ENCODE results near the gene RXRA.

The RXRA gene

DNA sequence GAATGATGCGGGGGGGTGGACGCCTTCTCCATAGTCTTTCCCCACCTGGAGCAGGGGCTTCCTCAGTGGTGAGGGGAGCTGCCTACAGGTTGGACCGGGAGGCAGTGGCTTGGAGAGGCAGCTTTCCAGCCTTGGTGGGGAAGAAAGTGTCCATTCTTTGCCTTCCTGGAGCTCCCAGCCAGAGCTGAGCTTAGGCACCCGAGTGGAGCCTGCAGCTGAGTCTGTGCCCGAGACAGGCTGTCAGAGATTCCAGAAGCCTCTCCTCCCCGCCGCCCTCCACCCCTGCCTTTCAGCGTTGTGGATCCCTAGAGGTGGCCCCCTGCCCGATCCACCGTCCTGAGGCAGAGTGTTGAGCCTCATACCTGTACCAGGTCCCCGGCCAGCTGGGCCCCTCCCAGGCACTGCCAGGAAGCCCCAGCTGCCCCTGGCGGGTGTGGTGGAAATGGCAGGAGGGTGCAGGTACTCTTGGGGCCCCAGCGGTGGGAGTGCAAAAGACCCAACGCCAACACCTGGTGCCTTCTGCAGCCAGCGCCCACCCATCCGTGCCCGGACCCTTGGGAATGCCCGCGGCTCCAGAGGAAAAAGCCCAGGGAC, 112.0 kb downstream of the RXRA start:
- TF ChIP-seq, protein P1, sequence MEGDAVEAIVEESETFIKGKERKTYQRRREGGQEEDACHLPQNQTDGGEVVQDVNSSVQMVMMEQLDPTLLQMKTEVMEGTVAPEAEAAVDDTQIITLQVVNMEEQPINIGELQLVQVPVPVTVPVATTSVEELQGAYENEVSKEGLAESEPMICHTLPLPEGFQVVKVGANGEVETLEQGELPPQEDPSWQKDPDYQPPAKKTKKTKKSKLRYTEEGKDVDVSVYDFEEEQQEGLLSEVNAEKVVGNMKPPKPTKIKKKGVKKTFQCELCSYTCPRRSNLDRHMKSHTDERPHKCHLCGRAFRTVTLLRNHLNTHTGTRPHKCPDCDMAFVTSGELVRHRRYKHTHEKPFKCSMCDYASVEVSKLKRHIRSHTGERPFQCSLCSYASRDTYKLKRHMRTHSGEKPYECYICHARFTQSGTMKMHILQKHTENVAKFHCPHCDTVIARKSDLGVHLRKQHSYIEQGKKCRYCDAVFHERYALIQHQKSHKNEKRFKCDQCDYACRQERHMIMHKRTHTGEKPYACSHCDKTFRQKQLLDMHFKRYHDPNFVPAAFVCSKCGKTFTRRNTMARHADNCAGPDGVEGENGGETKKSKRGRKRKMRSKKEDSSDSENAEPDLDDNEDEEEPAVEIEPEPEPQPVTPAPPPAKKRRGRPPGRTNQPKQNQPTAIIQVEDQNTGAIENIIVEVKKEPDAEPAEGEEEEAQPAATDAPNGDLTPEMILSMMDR (IDR thresholded peaks at IDR 0.05; ENCODE audit: low read depth, low read length), result no peak
- DNase-seq (ENCODE audit: extremely low read depth, low read depth), result no peak

DNA sequence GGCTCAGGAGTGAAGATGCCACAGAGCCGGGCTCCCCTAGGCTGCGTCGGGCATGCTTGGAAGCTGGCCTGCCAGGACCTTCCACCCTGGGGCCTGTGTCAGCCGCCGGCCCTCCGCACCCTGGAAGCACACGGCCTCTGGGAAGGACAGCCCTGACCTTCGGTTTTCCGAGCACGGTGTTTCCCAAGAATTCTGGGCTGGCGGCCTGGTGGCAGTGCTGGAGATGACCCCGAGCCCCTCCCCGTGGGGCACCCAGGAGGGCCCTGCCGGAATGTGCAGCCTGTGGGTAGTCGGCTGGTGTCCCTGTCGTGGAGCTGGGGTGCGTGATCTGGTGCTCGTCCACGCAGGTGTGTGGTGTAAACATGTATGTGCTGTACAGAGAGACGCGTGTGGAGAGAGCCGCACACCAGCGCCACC, 113.1 kb downstream of the RXRA start:
- TF ChIP-seq, protein P1 (IDR thresholded peaks at IDR 0.05; ENCODE audit: low read depth, low read length), result no peak
- DNase-seq (ENCODE audit: extremely low read depth, low read depth), result no peak

DNA sequence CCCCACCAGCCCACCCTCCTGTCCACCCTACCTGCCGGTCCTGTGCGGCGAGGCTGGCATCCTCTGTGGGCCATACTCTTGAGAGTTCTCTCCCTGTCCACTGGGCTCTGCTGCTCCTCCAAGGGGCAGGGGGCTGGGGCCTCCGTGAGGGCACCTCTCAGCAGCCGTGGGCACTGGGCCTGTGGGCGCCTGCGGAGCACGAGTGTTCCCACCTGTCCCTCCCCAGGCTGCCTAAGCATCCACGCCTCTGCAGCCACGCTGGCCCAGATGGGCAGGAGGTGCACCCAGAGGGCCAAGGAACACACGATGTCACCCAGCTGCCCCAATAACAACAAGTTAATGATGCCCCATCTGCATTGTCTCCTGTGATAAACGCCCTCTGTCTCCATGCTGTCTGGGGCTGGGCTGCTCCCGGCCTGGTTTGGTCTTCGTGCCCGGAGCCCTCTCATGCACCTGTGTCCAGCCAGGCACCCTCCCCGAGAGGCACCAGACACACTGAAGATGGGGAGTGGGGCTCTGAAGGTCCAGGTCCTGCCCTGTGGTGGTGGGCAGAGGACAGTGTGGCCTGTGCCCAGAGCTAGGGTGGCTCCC, 114.5 kb downstream of the RXRA start:
- TF ChIP-seq, protein P1 (IDR thresholded peaks at IDR 0.05; ENCODE audit: low read depth, low read length), result no peak
- no peak for DNase-seq (ENCODE audit: extremely low read depth, low read depth)

DNA sequence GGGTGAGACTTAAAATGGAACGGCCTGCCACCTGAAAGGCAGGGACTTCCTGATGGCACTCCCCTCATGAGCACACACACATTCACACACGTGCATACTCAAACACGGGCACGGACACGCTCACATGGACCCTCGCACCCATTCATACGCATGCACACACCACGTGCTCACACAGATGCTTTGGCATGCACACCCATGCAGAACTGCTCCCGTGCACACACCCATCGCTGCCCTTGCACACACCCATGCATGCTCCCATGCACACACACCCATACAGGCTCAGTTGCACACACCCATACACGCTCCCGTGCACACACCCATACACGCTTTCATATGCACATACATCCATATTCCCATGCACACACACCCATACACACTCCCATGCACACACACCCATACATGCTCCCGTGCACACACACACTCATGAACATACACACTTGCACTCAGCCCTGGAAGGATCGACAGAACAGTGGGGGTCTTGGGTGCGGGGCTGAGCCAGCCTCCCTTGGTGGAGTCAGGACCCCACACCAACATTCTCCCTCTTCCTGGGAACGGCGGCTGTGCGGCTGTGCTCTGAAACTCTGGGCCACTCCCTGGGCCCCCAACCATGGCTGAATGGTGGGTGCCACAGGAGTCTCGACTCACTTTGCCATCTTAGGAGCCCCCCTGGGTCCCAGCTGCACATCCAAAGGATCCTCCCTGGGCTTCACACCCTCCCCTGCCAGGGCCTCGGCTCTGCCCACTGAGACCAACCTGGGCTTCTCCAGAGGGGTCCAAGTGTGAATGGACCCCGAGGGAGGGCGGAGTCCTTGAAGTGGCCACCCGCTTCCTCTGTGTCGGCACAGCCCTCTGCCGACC, 115.2 kb downstream of the RXRA start:
- TF ChIP-seq, protein P1 (IDR thresholded peaks at IDR 0.05; ENCODE audit: low read depth, low read length), result no peak
- no peak for DNase-seq (ENCODE audit: extremely low read depth, low read depth)

DNA sequence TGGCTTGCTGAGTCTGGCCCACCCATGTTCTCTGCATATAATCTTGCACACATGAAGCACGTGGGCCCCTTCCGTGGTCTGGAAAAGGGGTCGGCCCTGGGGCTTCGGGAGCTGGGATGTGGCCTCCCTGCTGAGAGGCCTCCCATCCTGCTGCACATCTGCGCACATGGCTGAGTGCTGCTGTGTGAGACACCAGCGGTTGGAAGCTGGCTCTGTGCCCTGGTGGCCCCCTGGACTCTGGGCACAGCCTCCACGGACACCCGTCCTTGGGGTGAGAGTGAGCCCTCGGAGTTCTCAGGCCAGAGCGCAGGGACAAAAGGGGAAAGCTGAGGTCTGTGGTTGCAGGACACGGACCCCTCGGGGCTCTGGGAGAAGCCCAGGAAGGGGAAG, 115.8 kb downstream of the RXRA start:
- TF ChIP-seq, protein P1 (IDR thresholded peaks at IDR 0.05; ENCODE audit: low read depth, low read length), result no peak

DNA sequence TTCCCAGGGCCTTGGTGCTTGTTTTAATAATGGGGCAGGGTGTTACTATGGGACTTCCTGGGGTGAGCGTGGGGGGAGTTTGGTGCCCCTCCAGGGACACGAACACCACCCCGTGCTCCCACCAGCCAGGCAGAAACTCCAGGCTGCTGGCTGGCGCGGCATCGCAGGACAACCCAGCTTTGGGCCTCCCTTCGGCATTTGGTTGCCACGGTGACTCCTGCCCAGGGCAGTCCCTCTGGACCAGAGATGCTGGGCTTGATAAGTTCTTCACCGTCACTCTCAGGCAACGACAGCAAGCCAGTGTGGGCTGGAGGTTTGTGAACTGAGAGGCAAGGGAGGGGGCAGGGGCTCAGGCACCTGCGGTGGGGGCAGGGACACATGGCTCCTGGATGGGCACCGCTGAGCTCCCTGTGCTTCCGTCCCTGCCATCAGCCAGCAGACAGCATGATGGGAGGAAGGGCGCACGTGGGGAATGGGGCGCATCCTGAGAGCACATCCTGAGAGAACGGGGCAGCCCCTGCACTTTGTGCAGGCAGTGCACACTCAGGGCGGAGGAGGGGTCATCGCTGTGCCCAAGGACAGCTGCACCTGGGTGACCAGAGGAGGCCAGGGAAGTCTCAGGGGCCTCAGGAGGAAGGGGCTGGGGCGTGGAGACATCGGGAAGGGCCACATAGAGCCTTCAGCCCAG, 116.4 kb downstream of the RXRA start:
- TF ChIP-seq, protein P1 (IDR thresholded peaks at IDR 0.05; ENCODE audit: low read depth, low read length), result no peak
- DNase-seq (ENCODE audit: extremely low read depth, low read depth), result no peak

More for the DNA sequence above, 115.8 kb downstream of the RXRA start:
- no peak for DNase-seq (ENCODE audit: extremely low read depth, low read depth)

All from AG09319 (cell line).